Sigmoid colon (tissue), 4 donors: Measurements from ENCODE around the gene COG7.

Source experiments
- CTCF ChIP-seq, 4 experiments: fragments of 450-650 bp in 3 of 4; fragments of 200-600 bp in 1 of 4; IDR thresholded peaks; one replicate each; pipeline ENCODE4 v1.5.1; 2016 to 2019; ENCODE audit warnings: antibody characterized with exemption in 4 of 4, mild to moderate bottlenecking in 3 of 4, moderate library complexity in 2 of 4
- EP300 ChIP-seq, 4 donors: sonication (generic); formaldehyde crosslinking; IDR thresholded peaks; one replicate each; pipeline ENCODE4 v1.6.1; 2017; ENCODE audit warnings: antibody characterized with exemption in 4 of 4
- POLR2AphosphoS5 ChIP-seq, 4 donors: sonication (generic); formaldehyde crosslinking; IDR thresholded peaks; one replicate each; pipeline ENCODE4 v1.6.1; 2017; ENCODE audit warnings: antibody characterized with exemption in 4 of 4

GRCh38 chr16:23420011-23420410, 33.0 kb downstream of the COG7 start:
- TF ChIP-seq CTCF (IDR thresholded peaks at IDR 0.05) (no peak), POLR2AphosphoS5 (IDR thresholded peaks at IDR 0.05) (no peak), EP300 (IDR thresholded peaks at IDR 0.05) (no peak)
